GM18526 (cell line): Measurements from ENCODE around the gene EPHA4.

ENCODE experiments used
- POLR2A ChIP-seq: IDR thresholded peaks from 3 replicates; pipeline ENCODE4 v1.6.1; 2011; ENCODE audit not compliant: insufficient read length; ENCODE audit errors: extremely low read depth

Gene EPHA4

DNA sequence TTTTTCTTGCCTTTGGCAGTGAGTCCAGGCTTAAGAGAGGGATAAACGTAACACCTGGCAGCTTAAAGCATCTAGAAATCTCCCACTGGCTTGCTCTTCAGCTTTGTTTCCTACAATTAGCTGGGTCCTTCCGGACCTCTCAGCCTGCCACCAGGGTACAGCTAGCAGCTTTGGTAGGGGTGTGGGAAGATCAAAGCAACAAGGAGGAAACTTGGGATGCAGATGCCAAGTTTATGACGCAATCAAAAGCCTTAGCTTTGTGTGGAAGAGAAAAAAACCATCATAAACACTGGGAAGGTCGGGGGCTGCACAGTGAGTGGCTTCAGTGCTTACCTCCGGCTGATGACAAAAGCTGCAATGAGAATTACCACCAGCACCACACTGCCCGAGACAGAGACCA lies 116.9 kb downstream of the EPHA4 start:
- TF ChIP-seq POLR2A: no peak

DNA sequence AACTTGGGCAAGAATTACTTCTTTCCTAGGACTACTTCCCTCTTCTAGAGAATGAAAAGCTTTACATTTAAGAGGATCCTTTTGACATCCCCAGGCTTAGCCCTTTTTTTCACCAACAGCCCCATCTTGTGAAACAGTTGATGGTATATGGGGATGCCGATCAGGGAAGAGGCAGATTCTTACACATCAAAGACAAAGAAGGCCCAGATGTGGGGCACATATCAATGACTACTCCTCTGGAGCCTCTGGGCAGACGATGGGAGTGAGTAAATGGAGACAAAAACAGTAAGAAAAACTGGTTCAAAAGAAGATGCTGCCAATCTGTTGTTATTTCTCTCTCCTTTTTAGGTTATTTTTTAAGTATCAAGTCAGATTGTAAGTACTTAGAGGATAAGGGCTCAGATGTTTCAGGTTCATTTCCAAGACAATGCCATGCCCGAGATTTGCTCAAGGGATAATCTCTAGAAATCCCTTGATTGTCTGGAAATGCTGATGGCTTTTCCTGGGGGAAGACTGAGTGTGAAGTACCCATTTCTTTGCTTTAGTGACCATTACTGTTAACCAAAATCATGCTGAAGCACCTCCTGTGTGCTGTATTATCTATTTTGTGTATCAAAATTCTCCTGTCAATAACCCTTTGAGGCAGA lies 117.5 kb downstream of the EPHA4 start:
- TF ChIP-seq POLR2A: no peak

DNA sequence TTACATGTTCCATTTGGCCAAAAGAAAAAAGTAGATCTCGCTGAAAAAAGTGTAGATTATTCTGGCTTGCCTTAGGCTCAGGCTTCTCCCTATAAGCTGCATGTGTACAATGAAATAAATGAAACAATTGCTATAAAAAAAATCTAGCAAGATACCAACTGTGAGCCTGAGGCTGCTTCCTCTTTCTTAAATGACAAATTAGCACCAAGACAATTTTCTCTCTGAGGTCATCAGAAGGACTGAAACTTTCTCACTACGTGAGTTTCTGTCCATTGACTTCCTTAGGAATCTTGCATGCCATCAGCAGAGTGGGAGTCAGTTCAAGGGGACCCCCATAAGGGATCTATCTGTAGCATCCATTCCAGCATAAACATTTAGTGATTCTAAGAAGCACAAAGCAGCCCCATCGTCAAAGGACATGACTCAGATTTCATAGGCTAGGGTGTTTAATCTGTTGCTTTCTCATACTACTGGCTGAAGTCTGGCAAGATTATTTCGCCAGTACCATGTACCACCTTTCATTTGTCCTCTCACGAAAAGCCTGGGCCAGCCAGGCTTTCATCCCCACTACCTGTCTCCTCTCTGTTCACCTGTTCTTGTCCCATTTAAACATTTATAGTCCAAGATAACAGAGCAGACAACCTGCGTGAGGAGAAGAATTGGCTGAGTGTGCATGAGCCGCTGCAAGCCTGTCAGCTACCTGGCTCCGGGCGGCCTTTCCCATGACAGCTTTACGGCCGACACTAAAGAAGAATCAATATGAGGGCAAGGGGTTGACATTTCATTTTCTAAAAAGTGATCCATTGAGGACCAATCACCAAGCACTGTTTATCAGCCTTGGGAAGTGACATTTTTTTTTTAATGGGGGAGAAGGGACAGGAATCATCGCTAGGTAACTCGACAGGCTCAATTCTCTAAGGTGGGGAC lies 120.0 kb downstream of the EPHA4 start:
- no peak for TF ChIP-seq POLR2A

DNA sequence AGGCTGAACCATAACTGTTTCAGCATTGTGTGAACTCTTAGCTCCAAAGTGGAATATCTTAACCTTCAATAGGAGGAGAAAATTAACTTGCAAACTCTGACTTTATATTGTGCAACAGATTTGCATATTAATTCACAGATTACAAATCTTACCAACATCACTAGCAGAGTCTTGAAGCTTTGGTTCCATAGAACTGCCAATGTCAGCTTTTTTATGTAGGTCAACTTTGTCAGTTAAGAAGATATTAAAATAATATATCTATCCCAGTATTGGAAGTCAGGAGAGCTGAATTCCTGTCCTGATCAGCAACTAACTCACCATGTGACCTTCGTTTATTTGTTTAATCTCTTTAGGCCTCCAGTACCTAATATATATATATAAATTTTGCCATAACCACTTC lies 121.8 kb downstream of the EPHA4 start:
- TF ChIP-seq POLR2A: no peak

DNA sequence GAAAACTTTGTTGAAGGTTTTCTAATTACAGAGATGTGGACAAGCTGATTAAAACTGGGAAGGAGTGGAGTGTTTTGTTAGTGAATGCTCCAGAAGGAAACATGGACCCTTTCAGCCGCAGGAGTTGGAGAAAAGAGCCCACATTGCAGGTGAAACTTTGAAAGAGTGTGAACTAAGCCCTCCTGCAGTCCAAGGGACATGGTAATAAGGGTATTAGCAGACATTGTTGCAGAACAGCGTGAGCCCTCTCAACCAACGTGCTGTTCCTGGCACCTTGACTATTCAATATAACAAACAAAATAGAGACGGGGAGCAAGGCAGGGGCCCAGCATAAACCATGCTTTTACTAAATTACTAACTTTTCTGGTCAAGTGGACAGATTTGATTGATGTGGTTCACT lies 122.7 kb downstream of the EPHA4 start:
- TF ChIP-seq POLR2A: no peak

DNA sequence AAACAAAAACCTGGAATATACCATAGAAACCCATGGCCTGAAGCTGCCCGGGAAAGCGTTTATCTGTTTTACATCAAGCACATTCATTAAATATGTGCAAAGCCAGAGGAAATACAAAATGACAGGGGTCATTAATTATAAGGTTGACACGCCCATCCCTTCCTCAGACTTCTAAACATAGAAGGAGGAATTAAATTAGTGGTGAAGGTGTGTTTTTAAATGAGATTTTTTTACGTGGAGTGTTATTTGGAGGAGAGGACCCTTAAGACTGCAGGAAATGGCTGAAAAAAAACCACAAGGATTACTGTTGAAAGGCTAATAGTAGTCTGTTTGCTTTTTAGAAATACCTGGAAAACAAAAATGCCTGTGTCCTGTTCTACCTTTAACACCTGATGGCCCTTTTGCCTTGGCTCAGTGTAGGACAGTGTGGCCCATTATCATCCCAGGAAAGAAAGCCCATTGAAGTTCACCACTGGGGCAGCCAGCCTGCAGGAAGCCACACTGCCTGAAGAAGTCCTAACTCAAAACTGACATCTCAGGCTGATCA lies 123.2 kb downstream of the EPHA4 start:
- TF ChIP-seq POLR2A: no peak

DNA sequence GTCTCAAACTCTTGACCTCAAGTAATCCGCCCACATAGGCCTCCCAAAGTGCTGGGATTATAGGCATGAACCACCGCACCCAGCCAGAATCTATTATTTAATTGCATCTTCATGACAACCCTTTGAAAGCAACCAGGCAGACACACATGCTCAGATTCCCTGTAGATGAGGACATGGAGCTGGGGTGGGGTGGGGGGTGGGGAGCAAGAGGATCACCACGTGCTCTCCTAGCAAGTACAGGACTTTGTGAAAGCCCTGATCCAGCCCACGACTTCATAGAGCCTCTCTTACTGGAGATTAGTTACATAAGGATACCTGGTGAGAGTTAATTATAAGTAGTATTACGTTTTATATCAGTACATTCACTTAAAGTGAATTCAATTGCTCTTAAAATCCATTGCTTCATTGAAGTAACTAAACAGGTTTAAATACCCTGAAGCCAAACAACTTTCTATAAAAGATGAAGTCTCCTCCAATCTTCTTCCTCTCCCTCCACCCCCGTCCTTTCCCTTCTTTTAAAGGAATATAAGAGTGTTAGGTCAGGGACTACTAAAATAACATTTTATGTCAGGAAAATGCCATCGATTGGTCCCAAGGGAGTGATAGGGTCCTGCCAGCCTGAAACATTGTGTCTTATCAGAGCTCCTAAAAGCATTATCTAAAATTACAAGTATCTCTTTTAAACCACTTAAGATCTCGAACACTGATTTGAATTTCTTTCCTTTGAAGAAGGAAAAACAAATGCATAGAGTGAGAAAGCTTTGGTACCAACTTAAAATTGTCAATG lies 123.9 kb downstream of the EPHA4 start:
- no peak for TF ChIP-seq POLR2A

DNA sequence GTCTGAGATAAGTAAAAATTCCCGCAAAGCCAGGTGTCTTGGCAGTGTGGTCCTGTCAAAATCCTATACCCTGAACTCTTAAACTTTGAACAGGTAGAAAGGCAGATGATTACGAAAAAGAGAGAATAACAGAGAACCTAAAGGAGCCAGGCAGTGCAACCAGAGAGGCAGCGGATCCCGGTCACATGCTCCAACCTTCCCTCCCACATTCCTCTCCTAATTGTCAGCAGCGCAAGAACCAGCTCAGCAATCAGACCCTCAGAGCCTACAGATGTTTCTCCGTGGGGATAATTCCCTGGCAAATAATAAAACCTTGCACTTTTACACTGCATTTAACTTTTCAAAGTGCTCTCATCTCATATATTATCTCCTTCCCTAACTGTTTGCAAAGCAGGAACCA lies 124.8 kb downstream of the EPHA4 start:
- no peak for TF ChIP-seq POLR2A

DNA sequence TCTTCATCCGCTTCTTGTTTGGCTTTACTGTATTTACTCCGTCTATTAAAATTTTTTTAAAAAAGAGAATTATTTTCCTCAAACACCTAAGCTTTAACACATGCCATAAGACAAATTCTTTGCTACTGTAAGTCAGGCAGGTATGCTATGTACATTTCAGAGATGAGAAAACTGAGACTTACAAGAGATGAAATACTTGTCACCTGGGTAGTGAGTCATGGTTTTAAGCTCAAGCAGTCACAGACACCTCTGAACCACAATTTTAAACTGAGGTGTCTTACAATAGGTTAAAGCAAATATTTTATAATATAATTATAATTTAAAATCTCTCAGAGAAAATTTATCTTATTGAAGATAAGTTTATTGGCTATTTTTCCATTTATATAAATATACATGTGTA lies 126.0 kb downstream of the EPHA4 start:
- no peak for TF ChIP-seq POLR2A

DNA sequence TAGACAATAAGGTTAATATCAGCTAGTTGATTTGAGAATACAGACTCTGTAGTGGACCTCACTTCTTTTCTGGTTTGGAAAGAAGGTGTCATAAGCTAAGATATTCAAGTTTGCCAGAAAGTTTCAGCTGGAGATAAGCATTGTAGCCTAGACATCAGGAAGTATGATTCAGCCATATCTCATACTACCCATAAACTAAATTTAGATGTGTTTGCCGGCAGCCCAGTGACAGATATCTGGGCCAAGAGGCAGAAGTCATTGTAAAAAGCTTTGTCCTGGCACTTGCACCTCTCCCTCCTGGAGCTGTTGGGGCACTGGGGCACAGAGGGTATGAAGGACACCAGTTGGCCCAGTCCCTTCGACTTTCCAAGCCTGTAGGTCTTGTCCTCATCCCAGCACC lies 128.0 kb downstream of the EPHA4 start:
- TF ChIP-seq POLR2A: no peak

DNA sequence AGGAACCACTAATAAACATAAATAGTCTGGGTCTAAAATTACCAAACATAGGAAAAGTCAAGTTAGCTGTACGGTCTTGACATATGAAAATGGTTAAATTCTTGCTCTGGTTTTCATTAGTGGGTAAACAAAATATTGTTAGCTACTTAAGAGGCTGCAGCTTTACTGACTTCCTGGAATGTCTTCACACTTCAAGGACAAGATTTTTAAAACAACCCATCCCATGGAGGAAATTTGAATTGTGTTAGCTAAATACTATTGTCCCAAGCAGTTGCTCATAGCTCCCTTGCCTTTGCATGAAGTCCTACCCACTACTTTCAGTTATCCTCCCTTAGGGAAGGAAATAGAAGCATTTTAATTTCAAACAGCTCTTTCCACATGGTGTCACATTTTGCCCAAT lies 128.5 kb downstream of the EPHA4 start:
- TF ChIP-seq POLR2A: no peak

DNA sequence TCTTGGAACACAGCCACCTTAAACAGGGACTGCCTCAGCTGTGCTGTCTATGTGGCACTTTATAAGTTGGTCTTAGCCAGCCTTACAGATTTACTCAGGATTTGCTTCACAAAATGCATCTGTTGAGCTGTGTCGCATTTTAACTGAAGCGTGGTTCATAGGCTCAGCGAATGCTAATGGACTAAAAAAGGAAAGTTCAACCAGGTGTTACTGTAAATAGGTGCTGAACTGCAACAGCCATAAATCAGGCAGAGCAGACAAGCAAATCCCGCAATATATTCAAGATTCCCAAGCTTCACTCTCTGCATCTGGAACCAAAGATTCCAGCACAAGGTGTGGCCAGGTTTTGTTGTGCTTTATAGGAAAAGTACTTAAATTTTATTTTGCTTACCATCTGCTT lies 130.0 kb downstream of the EPHA4 start:
- TF ChIP-seq POLR2A: no peak

DNA sequence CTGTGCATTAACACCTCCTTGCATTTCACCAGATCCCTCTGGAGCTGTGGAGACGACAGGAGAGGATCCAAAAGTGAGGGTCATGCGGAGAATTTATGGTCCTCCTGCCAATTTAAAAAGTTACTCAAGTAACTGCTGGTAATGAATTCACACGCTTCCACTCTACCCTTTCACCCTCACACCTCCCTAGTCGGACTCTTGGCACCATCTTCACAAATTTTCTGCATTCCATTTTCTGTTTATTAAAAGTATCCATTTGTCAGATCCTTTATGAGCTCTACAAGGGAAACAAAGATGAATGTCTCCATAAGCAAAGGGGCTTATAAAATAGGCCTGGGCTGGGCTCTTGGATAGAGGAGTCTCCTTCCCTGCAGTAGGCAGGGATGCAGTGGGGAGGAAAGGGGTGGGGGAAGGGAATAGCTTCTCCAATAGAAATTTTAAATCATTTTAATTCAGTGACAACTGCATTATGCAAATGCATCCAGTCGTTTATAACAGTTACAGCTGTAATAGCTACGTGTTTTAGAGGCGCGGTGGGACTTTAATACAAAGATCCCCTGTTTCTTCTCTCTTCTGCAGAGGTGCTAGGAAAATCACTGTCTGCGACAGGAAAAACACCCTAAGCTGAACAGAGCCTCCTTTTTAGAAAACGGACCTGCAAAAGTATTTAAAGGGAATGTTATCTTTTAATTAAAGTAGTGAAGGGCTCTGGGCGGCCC lies 132.2 kb downstream of the EPHA4 start:
- TF ChIP-seq POLR2A: no peak

DNA sequence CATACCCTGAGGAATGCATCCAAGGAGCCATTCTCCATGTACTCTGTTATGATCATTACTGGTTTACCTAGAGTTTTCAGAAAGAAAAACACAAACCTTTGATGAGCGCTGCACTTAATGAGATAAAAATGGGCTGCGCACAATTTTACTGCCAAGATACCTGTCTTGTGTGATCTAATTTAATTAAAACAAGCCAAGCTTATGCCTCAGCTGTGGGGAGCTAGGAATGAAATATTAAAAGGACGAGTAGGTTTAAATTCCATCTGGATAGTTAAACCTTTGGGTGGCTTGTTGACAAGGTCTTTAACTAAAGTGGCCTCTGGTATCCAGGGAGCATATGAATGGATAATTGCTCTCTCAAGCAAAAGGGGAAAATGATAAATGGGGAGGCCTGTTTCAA lies 135.0 kb downstream of the EPHA4 start:
- no peak for TF ChIP-seq POLR2A

DNA sequence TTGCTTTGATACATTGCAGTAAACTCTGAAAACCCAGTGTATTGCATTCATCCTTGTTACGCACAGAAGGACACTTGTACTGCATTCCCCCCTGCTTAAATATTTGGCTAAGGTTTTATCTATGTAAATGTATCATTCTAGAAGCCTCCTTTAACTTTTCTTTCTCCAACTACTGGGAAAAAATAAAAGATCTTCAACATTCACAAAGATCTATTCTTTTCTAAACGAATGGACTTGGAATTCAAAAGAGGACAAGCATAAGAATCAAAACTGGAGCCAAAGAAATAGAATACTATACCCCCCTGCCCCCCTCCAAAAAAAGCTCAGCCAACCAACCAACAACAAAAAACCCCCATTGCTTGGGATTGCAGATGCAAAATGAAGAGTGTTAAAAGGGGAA lies 136.9 kb downstream of the EPHA4 start:
- TF ChIP-seq POLR2A: no peak
